H9 (cell line): ENCODE measurements around the gene ANK2. TPM values are rescaled to one million over a fixed set of nuclear protein-coding genes. Genes with fewer than 3 reads are reported as not detected.
A peak's percentile ranks its signal among the peaks of the same experiment; 100 is the strongest.

Source experiments
- DNase-seq: peaks from one replicate; pipeline ENCODE4 v3.0.0-alpha.2; 2017
- H2AFZ ChIP-seq: one replicate; pipeline ENCODE4 v1.6.1; 2013; ENCODE audit warnings: mild to moderate bottlenecking, low read length, control low read depth, moderate library complexity
- H2AK5ac ChIP-seq: 2 replicates; pipeline ENCODE4 v1.6.1; 2013; ENCODE audit warnings: low read length, control low read depth, mixed read lengths; ENCODE audit not compliant: insufficient read length
- H2BK120ac ChIP-seq: one replicate; pipeline ENCODE4 v1.6.1; 2013; ENCODE audit warnings: low read depth, mild to moderate bottlenecking, low read length, control low read depth, inconsistent platforms; ENCODE audit not compliant: poor library complexity, severe bottlenecking
- H2BK12ac ChIP-seq: 2 replicates; pipeline ENCODE4 v1.6.1; 2013; ENCODE audit warnings: low read length, control low read depth, mixed read lengths, low read depth; ENCODE audit not compliant: insufficient read length
- H2BK15ac ChIP-seq: 2 replicates; pipeline ENCODE4 v1.6.1; 2013; ENCODE audit warnings: low read depth, low read length, control low read depth
- H2BK20ac ChIP-seq: one replicate; pipeline ENCODE4 v1.6.1; 2013; ENCODE audit warnings: low read depth, mild to moderate bottlenecking, low read length, control low read depth, inconsistent platforms; ENCODE audit not compliant: poor library complexity, severe bottlenecking
- H2BK5ac ChIP-seq: 2 replicates; pipeline ENCODE4 v1.6.1; 2013; ENCODE audit warnings: low read length, control low read depth, mixed read lengths; ENCODE audit not compliant: insufficient read length
- H3K14ac ChIP-seq: 2 replicates; pipeline ENCODE4 v1.6.1; 2013; ENCODE audit warnings: low read length, control low read depth; ENCODE audit not compliant: insufficient read depth
- H3K18ac ChIP-seq: 2 replicates; pipeline ENCODE4 v1.6.1; 2013; ENCODE audit warnings: low read depth, mild to moderate bottlenecking, mixed read lengths, low read length, control low read depth; ENCODE audit not compliant: insufficient read length
- H3K23ac ChIP-seq: 2 replicates; pipeline ENCODE4 v1.6.1; 2013; ENCODE audit warnings: low read length, control low read depth, mixed read lengths, low read depth; ENCODE audit not compliant: insufficient read length
- H3K23me2 ChIP-seq: 2 replicates; pipeline ENCODE4 v1.6.1; 2013; ENCODE audit warnings: low read depth, mild to moderate bottlenecking, mixed read lengths, low read length, control low read depth; ENCODE audit not compliant: insufficient read length, poor library complexity, severe bottlenecking
- H3K27ac ChIP-seq: 2 replicates; pipeline ENCODE4 v1.5.1; 2013; ENCODE audit warnings: low read length, control low read depth, mixed read lengths, low read depth; ENCODE audit not compliant: insufficient read length
- H3K27me3 ChIP-seq: 2 replicates; pipeline ENCODE4 v1.6.1; 2013; ENCODE audit warnings: low read length, control low read depth, inconsistent platforms; ENCODE audit not compliant: insufficient read depth
- H3K4ac ChIP-seq: 2 replicates; pipeline ENCODE4 v1.6.1; 2013; ENCODE audit warnings: low read depth, mild to moderate bottlenecking, control low read depth, inconsistent platforms, low read length, moderate library complexity
- H3K4me1 ChIP-seq: 2 replicates; pipeline ENCODE4 v1.6.1; 2013; ENCODE audit warnings: low read length, control low read depth, inconsistent platforms; ENCODE audit not compliant: insufficient read depth
- H3K4me2 ChIP-seq: 2 replicates; pipeline ENCODE4 v1.6.1; 2013; ENCODE audit warnings: low read length, control low read depth, mixed read lengths; ENCODE audit not compliant: insufficient read length, insufficient read depth
- H3K56ac ChIP-seq: 2 replicates; pipeline ENCODE4 v1.6.1; 2013; ENCODE audit warnings: low read depth, mild to moderate bottlenecking, mixed read lengths, low read length, control low read depth; ENCODE audit not compliant: insufficient read length
- H3K79me1 ChIP-seq: 2 replicates; pipeline ENCODE4 v1.6.1; 2013; ENCODE audit warnings: low read depth, mild to moderate bottlenecking, moderate library complexity, low read length, control low read depth, inconsistent platforms; ENCODE audit not compliant: insufficient read depth, poor library complexity, severe bottlenecking
- H3K79me2 ChIP-seq: 2 replicates; pipeline ENCODE4 v1.6.1; 2013; ENCODE audit warnings: low read length, control low read depth, inconsistent platforms; ENCODE audit not compliant: insufficient read depth
- H3K9ac ChIP-seq: 2 replicates; pipeline ENCODE4 v1.6.1; 2013; ENCODE audit warnings: low read length, control low read depth, mixed read lengths; ENCODE audit not compliant: insufficient read length; ENCODE audit errors: extremely low read depth
- H3K9me3 ChIP-seq: one replicate; pipeline ENCODE4 v1.6.1; 2013; ENCODE audit warnings: low read depth, low read length, inconsistent platforms; ENCODE audit not compliant: control insufficient read depth
- H3T11ph ChIP-seq: one replicate; pipeline ENCODE4 v1.6.1; 2013; ENCODE audit warnings: mild to moderate bottlenecking, low read length, control low read depth, inconsistent platforms
- H4K20me1 ChIP-seq: one replicate; pipeline ENCODE4 v1.6.1; 2013; ENCODE audit not compliant: control insufficient read depth, insufficient read length, insufficient read depth
- H4K5ac ChIP-seq: 2 replicates; pipeline ENCODE4 v1.6.1; 2013; ENCODE audit warnings: low read depth, mild to moderate bottlenecking, mixed read lengths, low read length, control low read depth; ENCODE audit not compliant: insufficient read length
- H4K8ac ChIP-seq: replicated peaks from 2 replicates; pipeline ENCODE4 v1.6.1; 2013; ENCODE audit warnings: low read length, control low read depth, mixed read lengths, low read depth; ENCODE audit not compliant: insufficient read length
- H4K91ac ChIP-seq: 2 replicates; pipeline ENCODE4 v1.6.1; 2013; ENCODE audit warnings: low read depth, mild to moderate bottlenecking, moderate library complexity, mixed read lengths, low read length, control low read depth; ENCODE audit not compliant: insufficient read length
- H3K27ac Mint-ChIP-seq, 3 experiments: 2 replicates in 2 of 3; 3 replicates in 1 of 3; pipeline ENCODE4 v1.8.0; 2020 to 2021; ENCODE audit warnings: mixed read lengths in 3 of 3, mild to moderate bottlenecking in 1 of 3, moderate library complexity in 1 of 3
- H3K27me3 Mint-ChIP-seq: 2 replicates; pipeline ENCODE4 v1.8.0; 2021; ENCODE audit warnings: low read depth, mild to moderate bottlenecking, moderate library complexity, mixed read lengths
- H3K36me3 Mint-ChIP-seq, 3 experiments: 2 replicates in 2 of 3; 3 replicates in 1 of 3; pipeline ENCODE4 v1.8.0; 2020 to 2021; ENCODE audit warnings: low read depth in 3 of 3, mixed read lengths in 3 of 3; ENCODE audit not compliant: insufficient read depth in 1 of 3
- H3K4me1 Mint-ChIP-seq, 2 experiments: 2 replicates each; pipeline ENCODE4 v1.8.0; 2020; ENCODE audit warnings: mixed read lengths in 2 of 2
- H3K4me3 Mint-ChIP-seq, 2 experiments: 2 replicates in 1 of 2; 3 replicates in 1 of 2; pipeline ENCODE4 v1.8.0; 2020 to 2021; ENCODE audit warnings: mild to moderate bottlenecking in 2 of 2, mixed read lengths in 2 of 2, moderate library complexity in 1 of 2
- H3K9me3 Mint-ChIP-seq, 2 experiments: 2 replicates in 1 of 2; 3 replicates in 1 of 2; pipeline ENCODE4 v1.8.0; 2020; ENCODE audit warnings: mild to moderate bottlenecking in 2 of 2, mixed read lengths in 2 of 2, moderate library complexity in 1 of 2
- CTCF ChIP-seq: fragments of 200-600 bp; sonication (generic); conservative IDR thresholded peaks from 3 replicates; pipeline ENCODE4 v1.8.0; 2021; ENCODE audit warnings: antibody characterized with exemption, mild to moderate bottlenecking
- WGBS: extraction: QIAGEN DNeasy Blood & Tissue Kit; methylation state at CpG from one replicate; pipeline ENCODE4 v1.1.7; 2013; ENCODE audit warnings: missing lambda C conversion rate, low lambda C conversion rate, mixed read lengths; ENCODE audit not compliant: insufficient read length; ENCODE audit errors: extremely low coverage; 5-methylcytosine and 5-hydroxymethylcytosine counted together
- total RNA-seq: library from RNA; stranded (reverse); gene quantifications from 2 replicates; pipeline ENCODE4 v1.2.1, GENCODE V29; 2021

ANK2 gene
- total RNA-seq, 1 experiment from 2014 or later = 36.8 TPM

- H3K27me3 ChIP-seq = no peaks in the 10 kb centered on the region
- peak overlapping the region in 1 of 2 experiments; percentile 60; a peak in 4 of 5 replicates for H3K4me3 Mint-ChIP-seq
- H3K9me3 Mint-ChIP-seq = peaks cover 27 to 31% of the 10 kb centered on the region in 2 experiments
- peaks cover 33 to 49% (median 33%) of the 10 kb centered on the region in 3 experiments for H3K36me3 Mint-ChIP-seq
- H3K18ac ChIP-seq = no peak overlapping the region
- no peak overlapping the region for H3K23ac ChIP-seq
- H4K8ac ChIP-seq = no peak overlapping the region
- peaks cover 51 to 55% of the 10 kb centered on the region in 2 experiments for H3K4me1 Mint-ChIP-seq
- H4K91ac ChIP-seq = no peak overlapping the region
- H3K14ac ChIP-seq = no peak overlapping the region
- H2AFZ ChIP-seq = no peak overlapping the region
- no peak overlapping the region for H2BK120ac ChIP-seq
- no peaks in the 10 kb centered on the region for H4K20me1 ChIP-seq
- H3K9ac ChIP-seq = no peak overlapping the region
- no peaks in the 10 kb centered on the region for H3K23me2 ChIP-seq
- H3K9me3 ChIP-seq = no peaks in the 10 kb centered on the region
- no peaks in the 10 kb centered on the region for H3K27me3 Mint-ChIP-seq
- no peak overlapping the region for H3K56ac ChIP-seq
- H3K4me2 ChIP-seq = peak overlapping the region; percentile 31
- no peak overlapping the region for H4K5ac ChIP-seq
- no peak overlapping the region for H2AK5ac ChIP-seq
- no peaks in the 10 kb centered on the region for H3K79me1 ChIP-seq
- no peak overlapping the region for H3T11ph ChIP-seq
- H2BK12ac ChIP-seq = no peak overlapping the region
- H2BK5ac ChIP-seq = no peak overlapping the region
- H3K27ac Mint-ChIP-seq = peak overlapping the region; percentile 11 to 97 (median 52); a peak in 6 of 7 replicates
- TF ChIP-seq CTCF = no peak
- no CpG with 5 or more reads among the region's 7 CpGs for WGBS
- H3K79me2 ChIP-seq = no peaks in the 10 kb centered on the region
- H3K4me1 ChIP-seq = peaks cover 8% of the 10 kb centered on the region; the same call in 1 of the 2 replicates
- no peak overlapping the region for H2BK20ac ChIP-seq
- no peak for DNase-seq
- no peak overlapping the region for H2BK15ac ChIP-seq
- peak overlapping the region; percentile 44 for H3K27ac ChIP-seq
- H3K4ac ChIP-seq = no peak overlapping the region
These were observed 221.3 kb downstream of the ANK2 start for GRCh38 chr4:113270520-113271319.
